HG02759 (cell line): Measurements from ENCODE around the gene HOXB2.

ENCODE experiments used
- ATAC-seq: cut with Tn5 transposase; IDR thresholded peaks from one replicate; pipeline ENCODE4 v1.9.1; 2021; ENCODE audit warnings: mild to moderate bottlenecking, moderate library complexity; ENCODE audit not compliant: unreplicated experiment

The HOXB2 gene

DNA sequence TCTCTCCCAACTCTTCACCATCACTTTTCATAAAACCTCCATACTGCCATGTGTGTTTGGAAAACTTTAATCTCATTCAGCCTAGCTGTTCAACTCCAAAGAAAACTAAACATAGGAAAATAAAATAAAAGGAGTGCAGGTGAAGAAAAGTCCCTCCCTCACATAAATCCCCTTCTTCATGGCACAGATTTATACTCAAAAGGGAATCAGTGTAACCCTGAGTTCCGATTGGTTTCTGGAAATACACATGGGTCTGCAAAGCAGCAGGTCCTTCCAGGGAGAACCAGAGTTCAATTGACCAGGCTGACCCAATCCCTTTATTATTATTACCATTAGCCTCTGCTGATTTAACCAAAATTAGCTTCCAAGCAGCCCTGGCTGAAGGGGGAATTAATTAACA lies 8.9 kb upstream of the HOXB2 start:
- ATAC-seq: no peak

DNA sequence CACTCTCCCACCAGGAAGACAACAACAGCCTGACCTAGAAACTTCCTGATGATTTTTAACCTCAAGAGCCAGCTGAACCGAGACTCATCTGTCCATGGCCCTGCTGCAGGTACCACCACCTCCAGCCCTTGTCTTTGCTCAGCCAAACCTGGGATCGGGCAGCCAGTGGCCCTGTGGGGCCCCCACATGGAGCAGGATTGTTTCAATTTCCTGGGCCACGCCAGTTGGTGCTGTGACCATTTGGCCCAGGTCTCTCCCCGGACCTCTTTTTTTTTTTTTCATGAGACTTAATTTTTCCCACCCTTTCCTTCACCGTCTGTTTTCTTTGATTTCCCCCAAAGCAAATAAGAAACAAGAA lies 8.3 kb upstream of the HOXB2 start:
- ATAC-seq: no peak

DNA sequence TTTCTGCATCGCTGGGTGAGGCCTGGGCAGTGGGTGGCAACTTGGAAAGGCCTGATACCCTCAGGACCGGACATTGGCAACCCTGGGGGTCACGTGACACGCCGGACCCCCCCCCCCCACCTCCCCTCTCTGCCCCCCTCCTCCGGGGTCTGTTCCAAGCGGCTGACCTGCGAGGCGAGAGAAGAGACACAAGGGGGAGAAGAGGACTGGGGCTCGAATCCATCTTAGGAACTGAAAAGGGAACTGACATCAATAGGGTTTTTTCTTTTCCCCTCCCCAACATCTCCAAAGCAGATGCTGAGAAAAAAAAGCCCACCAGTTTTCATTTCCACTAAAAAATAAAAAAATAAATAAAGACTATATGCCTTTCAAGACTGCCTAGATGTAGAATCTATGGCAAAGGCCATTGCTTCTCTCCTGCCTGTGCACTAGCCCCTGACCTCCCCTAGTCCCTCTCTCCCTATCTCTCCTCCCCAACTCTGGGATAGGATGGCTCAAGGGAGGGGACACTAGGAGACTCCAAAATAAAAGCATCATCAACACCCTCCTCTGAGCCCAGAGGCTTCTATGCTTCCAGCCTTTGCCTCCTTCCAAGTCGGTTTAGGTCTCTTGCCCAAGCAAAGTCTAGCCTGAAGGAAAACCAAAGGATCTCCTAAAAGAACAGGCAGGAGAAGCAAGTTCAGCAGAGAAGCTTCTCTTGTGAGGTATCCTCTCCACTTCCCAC lies 7.7 kb upstream of the HOXB2 start:
- no peak for ATAC-seq

DNA sequence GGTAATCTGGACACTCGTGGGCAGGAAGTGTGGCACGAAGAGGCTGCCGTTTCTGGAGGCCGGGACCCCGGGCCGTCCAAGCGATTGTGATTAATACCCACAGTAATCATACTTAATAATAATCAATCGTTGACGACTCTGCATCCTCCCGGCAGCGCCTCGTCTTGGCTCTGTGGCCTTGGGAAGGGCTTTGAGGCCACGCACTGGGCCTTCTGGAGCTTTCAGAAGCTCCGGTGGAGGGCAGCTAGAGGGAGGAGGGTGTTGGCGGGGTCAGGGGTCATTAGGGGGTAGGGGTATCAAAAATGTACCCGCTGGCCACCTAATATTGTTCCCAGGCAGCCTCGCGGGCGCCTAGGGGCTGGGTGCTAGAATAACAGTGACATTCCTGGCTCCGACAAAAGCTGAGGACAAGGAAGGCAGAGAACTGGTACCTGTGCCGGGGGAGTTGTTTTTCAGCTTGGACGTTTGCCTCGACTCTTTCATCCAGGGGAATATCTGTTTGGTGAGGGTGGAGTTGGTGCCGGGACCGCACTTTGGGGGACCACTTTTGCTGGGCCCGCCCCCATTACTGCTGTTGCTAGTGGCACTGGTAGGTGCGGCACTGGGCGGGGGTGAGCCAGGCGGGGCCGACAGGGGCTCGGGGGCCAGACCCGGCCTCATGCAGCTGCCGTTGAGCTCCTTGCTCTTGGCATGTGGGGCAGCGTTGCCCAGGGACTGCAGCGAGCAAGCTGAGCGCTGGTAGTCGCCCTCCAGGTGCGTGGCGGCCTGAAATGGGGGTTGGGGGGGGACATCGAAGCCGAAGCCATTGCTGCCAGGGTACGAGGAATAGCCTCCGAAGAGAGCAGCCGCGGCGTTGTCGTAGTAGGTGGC lies 6.9 kb upstream of the HOXB2 start:
- ATAC-seq: no peak

DNA sequence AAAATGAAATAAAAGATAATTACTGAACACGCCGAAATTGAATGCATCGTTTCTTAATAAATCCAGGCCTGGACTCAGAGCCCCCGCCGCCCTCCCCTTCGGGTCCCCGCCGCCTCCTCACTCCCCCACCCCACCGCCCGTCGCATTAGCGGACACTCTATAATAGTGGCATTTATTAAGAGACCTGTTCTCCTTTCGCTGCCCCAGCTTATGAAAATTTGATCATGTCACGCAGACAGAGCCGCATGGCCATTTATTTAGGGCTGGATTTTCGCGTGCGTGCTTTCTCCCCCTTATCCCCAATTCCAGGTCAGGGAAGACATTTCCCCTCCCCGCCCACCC lies 6.3 kb upstream of the HOXB2 start:
- no peak for ATAC-seq

DNA sequence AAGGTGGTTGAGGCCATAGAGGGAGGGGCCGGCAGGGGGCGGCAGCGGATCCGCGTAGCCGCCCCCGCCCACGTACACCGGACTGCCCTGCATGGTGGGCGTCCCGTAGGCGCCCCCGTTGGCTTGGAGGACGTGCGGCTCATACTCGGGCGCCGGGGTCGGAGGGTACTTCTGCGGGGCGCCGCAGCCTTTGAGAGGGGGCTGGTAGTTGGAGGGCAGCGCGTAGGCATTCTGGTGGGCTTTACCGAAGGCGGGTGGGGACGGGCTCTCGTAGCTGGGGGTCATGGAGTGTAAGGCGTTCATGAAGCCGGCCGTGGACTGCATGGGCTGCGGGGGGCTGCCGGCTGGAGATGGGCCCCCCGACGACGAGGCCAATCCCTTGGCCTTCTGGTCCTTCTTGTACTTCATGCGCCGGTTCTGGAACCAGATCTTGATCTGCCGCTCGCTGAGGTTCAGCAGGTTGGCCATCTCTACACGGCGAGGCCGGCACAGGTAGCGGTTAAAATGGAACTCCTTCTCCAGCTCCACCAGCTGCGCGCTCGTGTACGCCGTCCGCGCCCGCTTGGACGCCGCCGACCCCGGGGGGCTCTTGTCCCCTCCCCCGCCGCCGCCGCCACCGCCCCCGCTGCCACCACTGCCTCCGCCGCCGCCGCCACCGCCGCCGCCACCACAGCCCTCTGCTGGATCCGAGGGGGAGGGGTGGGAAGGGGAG lies 5.7 kb upstream of the HOXB2 start:
- no peak for ATAC-seq

DNA sequence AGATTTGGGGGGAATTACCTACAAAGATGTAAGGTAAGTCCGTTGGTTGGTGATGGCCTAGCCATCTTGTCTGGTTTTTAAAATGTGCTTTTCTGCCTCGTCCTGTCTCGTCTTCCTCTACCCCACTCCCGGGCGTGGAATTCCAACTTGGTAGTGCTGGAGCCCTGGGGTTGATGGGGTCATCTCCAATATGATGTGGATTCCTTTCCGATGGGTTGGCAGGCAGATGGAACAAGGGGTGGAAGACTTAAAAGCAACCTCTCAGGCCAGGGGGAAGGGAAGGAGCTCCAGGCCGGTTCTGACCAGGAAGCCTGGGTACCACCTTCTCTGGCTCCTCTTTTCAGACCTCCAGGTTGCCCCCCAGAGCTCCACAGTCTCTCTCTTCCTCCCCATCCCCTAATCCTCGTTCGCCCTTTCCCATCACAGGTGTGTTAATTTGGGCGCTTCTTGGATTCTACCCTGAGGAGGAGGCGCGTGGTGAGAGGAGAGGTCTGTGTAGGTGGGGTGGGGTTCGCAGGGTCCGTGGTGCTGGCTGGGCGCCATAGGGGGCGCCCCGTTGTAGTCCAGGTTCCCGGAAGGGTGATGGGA lies 5.1 kb upstream of the HOXB2 start:
- no peak for ATAC-seq

DNA sequence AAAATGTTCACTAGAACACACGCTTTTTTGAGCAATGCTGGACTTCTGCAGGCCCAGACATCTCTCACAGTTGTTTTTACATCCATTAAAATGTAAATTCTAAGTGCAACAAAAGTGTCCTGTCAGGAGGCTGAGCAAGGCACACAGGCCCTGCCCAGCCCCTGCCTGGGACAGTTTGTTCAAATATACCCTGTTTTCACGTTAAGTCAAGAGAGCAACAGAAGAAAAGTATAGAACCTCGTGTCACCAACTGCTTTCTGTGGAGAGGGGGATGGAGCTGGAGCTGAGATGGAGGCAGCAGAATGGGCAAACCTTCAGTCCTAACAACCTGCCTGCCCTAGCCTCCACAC lies 4.3 kb upstream of the HOXB2 start:
- ATAC-seq: no peak

DNA sequence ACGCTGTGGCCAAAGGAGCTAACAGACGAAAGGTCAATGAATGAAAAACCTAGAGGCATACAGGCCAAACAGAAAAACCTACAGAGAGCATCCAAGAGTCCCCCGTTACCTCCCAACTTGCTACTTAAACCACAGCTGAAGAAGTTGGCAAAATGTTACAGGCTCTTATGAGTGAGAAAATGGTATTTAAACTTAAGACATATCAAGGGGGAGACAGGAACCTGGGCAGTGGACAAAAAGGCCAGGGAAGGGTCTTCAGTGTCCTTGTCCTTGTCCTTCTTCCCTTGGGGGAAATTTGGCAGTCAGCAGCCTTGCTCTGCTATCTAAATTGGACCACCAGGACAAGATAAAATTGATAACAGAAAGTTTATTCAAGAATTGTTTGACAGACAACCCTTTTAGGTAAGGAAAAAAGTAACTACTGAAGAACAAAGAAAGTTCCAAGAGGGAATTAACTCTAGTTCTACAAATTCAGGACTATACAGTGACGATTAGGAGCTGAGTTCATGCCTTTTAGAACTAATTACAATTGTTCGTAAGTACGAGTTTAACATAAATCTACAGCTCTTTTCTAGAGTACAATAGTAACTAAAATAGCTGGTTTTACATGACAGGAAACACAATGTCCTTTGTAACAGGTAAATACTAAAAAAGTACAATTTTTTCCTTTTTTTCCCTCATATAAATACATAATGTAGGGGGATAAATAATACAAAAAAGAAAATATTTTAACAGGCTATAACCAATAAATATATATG lies 3.8 kb upstream of the HOXB2 start:
- no peak for ATAC-seq

DNA sequence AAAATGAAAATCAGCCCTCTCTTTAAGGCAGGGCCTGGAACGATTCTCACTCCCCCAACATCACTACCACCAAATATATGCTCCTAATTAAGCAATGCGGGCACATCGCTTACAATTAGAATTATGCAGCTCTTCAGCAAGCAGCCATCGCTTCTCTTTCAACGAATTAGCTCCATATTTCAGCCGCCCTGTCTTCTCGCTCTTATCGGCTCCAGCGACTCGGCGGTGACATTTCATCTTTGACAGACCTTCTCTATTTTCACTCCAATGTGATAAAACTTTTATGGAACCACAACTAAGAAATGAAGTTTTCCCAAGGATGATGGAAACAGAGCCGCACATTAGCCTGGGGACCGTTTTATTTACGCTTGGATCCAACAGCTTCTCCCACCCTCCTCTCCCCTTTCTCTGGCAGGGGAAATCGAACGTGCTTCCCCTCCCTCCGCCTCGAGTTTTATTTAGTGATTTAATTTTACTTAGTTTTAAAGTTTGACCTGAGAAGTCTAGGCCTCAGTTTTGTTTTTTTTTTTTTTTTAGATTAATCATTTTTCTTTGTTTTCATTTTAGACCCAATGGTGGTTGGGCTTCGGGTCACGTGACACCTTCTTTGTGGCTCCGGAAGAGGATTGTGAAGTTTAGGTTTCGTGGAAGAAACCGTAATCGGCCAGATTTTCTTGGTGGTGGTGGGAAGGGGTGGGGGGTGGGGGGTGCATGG lies 3.1 kb upstream of the HOXB2 start:
- no peak for ATAC-seq

DNA sequence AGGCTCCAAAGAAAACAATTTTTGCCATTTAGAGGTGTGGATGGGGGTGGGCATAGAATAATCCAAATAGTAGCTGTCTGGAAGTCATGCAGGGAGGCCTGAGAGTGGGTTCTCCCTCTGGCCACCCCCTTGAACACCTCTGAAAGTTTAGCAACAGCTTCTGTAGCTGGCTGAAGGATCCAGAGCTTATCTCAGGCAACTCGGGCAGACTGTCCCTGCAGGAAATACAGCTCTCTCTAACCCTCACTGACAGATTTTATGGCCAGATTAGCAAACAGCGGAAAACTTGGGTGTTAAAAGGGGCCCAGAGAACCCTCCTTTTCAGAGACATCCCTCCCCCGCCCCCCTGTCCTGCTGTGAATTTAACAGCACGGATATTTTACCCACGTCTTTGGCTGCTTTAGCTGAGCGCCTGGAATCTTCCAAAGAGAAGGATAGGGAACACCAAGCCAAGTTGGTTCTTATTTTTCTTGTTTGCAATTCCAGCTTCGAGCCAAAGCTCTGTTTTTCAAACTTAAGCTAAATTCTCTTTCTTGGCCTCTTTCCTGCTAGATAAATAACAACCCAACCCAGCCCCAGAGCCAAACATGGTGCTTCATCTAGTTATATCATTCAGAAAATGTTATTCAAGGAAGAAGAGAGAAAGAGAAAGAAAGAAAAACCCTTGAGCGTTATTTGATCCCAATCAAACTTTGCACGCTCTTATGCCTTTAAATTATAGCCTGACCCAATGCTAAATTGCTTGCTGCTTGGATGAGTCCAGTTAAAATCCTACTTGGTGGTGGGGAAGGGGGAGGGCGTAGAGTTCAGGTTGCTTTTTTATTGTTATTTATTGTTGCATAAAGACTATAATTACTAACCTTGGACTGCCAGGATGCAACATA lies 2.3 kb upstream of the HOXB2 start:
- no peak for ATAC-seq

DNA sequence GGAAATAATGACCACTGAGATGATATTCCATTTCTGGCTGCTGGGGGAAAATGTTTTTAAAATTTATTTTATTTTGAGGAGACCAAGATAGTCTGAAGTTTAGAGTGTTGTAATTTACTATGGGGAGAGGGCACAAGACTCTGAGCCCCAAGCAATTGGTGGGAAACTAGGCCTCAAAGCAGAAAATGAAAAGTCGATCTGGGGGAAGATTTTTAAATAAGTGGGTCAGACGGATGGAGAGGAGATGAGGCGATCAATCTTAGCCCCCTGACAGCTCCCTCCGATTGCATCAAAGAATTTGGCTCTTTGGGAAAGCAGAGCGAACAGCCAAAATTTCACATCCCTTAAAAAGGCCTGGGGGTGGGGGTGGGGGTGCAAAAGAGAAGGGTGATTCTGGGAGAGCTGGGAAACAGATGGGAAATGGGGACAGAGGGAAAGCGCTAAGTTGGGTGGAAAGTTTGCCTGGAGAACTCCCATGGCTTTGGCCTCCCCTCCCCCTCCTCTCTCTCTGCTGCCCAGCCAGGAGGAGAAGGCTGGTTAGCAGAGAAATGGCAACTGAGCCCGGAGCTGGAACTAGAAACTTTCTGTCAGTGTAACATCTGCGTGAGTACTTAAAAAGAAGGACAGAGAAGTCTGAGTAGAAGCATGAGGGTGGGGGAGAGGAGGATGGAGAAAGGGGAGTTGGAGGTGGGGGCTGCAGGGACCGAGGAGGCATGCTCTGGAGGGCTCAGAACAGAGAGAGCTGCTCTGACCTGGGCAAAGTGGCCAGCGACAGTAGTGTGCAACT lies 1.4 kb upstream of the HOXB2 start:
- no peak for ATAC-seq

DNA sequence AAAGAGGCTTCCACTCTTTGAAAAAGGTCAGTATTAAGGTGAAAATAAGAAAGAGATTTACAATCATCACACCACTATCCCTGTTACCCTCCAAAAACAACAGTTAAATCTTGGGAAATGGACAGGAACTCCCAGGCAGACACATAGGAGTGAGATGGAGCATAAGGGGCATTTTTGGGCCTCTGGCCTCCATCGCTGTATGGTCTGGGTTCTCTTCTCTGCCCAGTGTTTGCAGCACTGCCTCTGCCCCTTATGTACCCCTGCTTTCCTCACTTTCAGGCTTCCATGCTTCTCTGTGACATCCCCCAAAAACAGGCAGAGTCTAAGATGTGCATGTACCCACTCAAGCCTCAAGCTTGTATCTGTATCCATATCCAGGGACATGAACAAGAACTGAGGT lies 630 bp upstream of the HOXB2 start:
- ATAC-seq: no peak

DNA sequence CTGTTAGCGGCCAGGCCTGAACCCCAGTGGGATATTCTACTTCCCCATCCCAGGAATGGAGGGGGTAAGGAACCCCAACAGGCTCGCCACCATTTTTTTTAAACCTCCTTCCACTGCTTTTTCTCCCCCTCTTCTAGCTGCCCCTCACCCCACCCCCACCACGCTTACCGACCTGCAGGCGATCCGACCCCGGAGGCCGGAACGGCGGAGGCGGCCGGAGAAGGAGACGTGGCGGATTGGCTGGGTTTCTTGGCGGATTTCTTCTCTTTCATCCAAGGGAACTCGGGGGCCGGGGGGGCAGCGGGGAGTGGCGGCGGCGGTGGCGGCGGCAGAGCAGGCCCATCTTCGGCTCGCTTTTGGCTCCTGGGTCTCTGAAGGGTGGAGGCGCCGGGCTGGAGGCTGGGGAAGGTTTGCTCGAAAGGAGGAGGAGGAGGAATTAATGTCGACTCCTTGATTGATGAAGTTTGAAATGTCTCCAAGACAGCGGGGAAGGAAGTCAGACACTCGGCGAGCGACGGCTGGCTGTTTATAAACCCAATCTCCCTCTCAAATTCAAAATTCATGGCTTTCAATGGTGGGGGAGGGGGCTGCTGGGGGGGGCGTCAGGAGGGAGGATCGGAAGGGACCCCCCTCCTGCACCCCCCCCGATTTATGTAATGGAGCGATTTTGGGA lies 424 bp downstream of the HOXB2 start:
- no peak for ATAC-seq

DNA sequence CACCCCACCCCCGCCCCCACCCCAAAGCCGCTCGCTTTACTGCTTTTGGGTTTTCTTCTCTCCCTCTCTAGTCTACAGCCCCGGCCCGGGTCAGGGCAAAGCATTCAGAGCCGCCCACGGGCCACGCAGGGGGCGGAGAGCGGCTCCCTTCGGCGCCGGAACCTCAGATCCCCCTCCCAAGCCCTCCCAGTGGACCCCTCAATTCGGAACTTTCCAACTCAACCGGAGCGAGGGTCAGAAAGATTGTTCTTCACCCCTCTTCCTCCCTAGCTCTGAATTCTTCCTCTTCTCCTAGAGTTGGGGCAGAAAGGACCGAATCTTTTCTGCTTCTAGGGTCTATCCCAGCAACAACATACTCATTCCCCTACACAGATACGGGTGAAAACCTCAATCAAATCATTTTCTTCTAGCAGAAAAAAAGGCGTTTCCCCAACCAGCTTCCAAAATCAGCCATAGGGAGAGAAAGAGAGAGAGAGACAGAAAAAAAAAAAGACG lies 1.0 kb downstream of the HOXB2 start:
- ATAC-seq: peak; percentile 36

DNA sequence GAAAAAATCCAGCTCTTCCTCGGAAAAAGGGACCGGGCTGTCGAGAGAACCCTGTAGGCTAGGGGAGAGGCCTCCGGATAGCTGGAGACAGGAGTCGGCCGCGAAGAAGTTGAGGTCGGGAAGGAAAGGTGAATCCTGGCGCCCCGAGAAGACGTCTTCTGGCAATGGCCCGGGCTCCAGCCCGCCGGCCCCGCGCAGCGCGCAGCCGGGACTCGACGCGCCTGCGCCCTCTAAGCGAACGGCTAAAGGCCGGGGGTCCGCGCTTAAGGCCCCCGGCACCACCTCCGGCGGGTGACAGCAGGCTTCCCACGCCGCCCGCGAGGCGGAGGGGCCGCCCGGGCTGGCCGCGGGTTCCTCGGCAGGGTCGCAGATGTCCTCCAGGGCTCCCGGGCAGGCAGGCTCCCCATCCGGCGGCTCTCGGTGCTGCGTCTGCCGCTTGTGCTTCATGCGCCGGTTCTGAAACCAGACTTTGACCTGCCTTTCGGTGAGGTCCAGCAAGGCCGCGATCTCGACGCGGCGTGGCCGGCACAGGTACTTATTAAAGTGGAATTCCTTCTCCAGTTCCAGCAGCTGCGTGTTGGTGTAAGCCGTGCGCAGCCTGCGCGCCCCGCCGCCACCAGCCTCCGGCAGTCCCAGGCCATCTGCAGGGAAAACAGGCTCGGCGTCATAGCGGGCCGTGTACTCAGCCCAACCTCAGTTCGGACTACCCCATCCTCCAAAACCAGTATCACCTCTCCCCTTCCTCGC lies 1.6 kb downstream of the HOXB2 start:
- peak; percentile 58 for ATAC-seq

DNA sequence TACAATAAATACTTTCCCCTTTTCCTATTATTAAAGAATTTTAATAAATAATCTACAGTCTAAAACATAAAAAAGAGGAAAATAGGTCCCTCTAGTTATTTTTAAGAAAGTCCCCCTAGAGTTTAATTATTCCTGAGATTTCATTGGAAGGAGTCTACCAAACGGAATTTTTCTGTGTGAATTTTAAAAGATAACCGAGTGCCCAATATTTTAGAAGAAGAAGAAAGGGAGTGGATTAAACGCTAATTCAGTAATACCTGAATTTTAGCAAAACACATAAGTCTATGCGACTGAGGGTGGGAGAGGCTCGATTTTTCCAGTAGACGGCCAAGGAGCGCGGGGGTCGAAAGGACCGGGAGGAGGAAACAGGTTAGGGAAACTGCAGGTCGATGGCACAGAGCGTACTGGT lies 2.2 kb downstream of the HOXB2 start:
- no peak for ATAC-seq
